GM12878 (cell line): Measurements from ENCODE around the gene SCNN1G. TPM values are rescaled to one million over a fixed set of nuclear protein-coding genes. Genes with fewer than 3 reads are reported as not detected.

Experiments
- BACH1 ChIP-seq: fragments of 450-650 bp; IDR thresholded peaks from 2 replicates; pipeline ENCODE4 v1.6.1; 2017; ENCODE audit warnings: mild to moderate bottlenecking, borderline replicate concordance
- CBFB ChIP-seq: IDR thresholded peaks from 2 replicates; pipeline ENCODE4 v1.6.1; 2016; ENCODE audit warnings: antibody characterized with exemption, low read depth
- CHD4 ChIP-seq: fragments of 200-600 bp; sonication (generic); IDR thresholded peaks from 2 replicates; pipeline ENCODE4 v1.6.1; 2016; ENCODE audit warnings: mild to moderate bottlenecking
- CREB1 ChIP-seq: IDR thresholded peaks from 2 replicates; pipeline ENCODE4 v1.6.1; 2012; ENCODE audit warnings: low read depth, mild to moderate bottlenecking, inconsistent platforms
- HCFC1 ChIP-seq: fragments of 150-350 bp; IDR thresholded peaks from 2 replicates; pipeline ENCODE4 v1.6.1; 2014; ENCODE audit warnings: low read length
- IRF4 ChIP-seq: IDR thresholded peaks from 2 replicates; pipeline ENCODE4 v1.6.1; 2011; ENCODE audit warnings: low read depth, low read length
- JUND ChIP-seq: IDR thresholded peaks from 2 replicates; pipeline ENCODE4 v1.6.1; 2012; ENCODE audit warnings: low read depth, mild to moderate bottlenecking, low read length, improper control_type of control experiment, moderate library complexity
- RUNX3 ChIP-seq: IDR thresholded peaks from 2 replicates; pipeline ENCODE4 v1.6.1; 2012; ENCODE audit warnings: low read length, inconsistent platforms
- SP1 ChIP-seq: IDR thresholded peaks from one replicate; pipeline ENCODE4 v1.6.1; 2011; ENCODE audit warnings: low read depth, low read length
- USF1 ChIP-seq: IDR thresholded peaks from 2 replicates; pipeline ENCODE4 v1.6.1; 2011; ENCODE audit warnings: borderline replicate concordance, low read depth, mild to moderate bottlenecking, moderate library complexity, mixed read lengths, low read length; ENCODE audit not compliant: insufficient read depth; ENCODE audit errors: extremely low read length
- ZBTB40 ChIP-seq: fragments of 450-650 bp; IDR thresholded peaks from 2 replicates; pipeline ENCODE4 v1.6.1; 2016; ENCODE audit warnings: mild to moderate bottlenecking, moderate library complexity, borderline replicate concordance
- polyA plus RNA-seq, 11 experiments: library from polyadenylated mRNA; depleted of rRNA in 4 of 11; unstranded in 6 of 11; stranded (reverse) in 5 of 11; fragments of >200 nt; fragmentation: Nextera tagmentation in 4 of 11; fragmentation: Illumina TruSeq in 1 of 11; extraction: Ambion mirVana in 4 of 11; extraction: Trizol in 1 of 11; gene quantifications; 1 replicate in 1 of 11; 2 replicates in 10 of 11; pipeline versions ENCODE4 v1.2.1 to v1.2.3, GENCODE V29; 2011 to 2016; ENCODE audit warnings: inconsistent platforms in 2 of 11, missing spikeins in 2 of 11, low read depth in 1 of 11
- total RNA-seq, 4 experiments: library from RNA; depleted of rRNA in 3 of 4; stranded (reverse); fragments of >200 nt in 3 of 4; fragmentation: Illumina TruSeq in 1 of 4; extraction: Trizol in 1 of 4; gene quantifications; 2 replicates each; pipeline versions ENCODE4 v1.2.1 to v1.2.3, GENCODE V29; 2013 to 2021

Gene SCNN1G
- total and polyA plus RNA-seq, 10 of the 15 experiments (the other 5 are each of a cell fraction or from before 2014, with no cell fraction given) = 0.04 to 0.86 (median 0.08) TPM; not detected in 5

GRCh38 chr16:23149267-23149992 lies 33.1 kb upstream of the SCNN1G start, which contains the start of gene USP31 (continued):
- TF ChIP-seq CREB1 (peak; percentile 82), CBFB (no peak), HCFC1 (peak; percentile 97), CHD4 (no peak), SP1 (no peak), BACH1 (peak; percentile 28; the same call in 1 of the 2 replicates), IRF4 (no peak), ZBTB40 (no peak), RUNX3 (peak; percentile 66), JUND (0 out of 2 replicates have a peak, but pooled peaks have one; percentile 6), USF1 (peak; percentile 97)
